Activated CD4-positive, alpha-beta T cell treated with anti-CD3 and anti-CD28 coated beads for 24 hours (primary cell): ENCODE data around the gene THSD7B.
"Not testable (repeated sequence)": the region's sequence is repeated elsewhere in the genome, so short reads cannot be mapped to it uniquely, and the experiment has no call there.

Source experiments
- DNase-seq, 2 donors: peaks; one replicate each; pipeline ENCODE4 v3.0.0-alpha.2; 2020; ENCODE audit warnings: low read depth in 2 of 2

The THSD7B gene

DNA sequence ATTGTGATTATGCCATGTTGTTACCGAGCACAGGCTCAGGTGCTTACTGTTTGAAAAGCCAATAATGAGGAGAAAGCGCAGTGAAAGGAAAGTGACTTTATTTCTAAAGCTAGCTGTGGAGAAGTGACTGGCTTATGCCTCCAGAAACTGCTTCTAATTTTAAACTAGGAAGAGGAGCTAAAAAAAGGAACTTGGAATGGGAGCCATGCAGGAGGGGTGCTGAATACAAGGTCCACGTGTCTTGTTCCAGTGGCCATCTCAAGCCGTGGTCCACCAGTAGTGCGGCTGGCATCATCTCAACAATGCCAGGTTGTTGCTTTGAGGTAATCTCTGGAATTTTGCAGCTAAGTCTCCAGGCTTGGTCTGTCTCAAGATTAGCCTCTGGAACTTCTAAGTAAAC lies 282.0 kb downstream of the THSD7B start:
- DNase-seq, result no peak

DNA sequence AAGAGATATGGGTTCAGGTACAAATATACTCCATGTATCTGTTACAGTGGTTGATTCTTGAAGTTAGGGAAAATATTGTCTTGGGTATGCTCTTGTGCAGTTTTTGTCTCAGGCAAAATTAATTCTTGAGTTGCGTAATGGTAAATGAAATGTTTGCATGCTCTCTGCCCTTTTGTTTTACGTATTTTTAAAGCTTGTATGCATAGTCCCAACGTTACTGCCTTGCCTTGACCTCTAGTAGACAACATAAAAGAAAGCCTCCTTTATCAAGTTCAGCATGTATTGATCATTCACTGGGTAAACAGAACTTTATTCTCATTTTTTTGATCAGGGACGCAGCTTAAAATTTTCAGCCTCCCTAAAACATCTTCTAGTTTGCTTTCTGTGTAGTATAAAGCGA lies 283.1 kb downstream of the THSD7B start:
- no peak for DNase-seq

DNA sequence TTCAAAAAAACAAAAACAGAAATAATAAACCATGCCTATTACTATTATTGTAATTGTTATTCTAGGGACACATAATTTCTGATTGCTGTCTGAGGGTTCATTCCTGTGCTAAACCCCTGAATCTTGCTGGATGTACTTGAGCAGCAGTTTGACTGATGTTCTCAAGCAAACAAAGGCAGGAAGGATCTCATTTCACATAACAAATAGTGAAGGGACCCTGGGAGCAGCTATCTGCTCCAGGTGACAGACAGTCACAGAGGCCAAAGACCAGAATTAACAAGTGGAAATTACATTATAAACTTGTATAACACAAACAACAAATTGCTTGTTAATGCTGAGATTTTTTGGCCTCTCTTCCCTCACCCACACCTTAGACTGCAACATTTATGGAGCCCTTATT lies 284.2 kb downstream of the THSD7B start:
- no peak for DNase-seq

DNA sequence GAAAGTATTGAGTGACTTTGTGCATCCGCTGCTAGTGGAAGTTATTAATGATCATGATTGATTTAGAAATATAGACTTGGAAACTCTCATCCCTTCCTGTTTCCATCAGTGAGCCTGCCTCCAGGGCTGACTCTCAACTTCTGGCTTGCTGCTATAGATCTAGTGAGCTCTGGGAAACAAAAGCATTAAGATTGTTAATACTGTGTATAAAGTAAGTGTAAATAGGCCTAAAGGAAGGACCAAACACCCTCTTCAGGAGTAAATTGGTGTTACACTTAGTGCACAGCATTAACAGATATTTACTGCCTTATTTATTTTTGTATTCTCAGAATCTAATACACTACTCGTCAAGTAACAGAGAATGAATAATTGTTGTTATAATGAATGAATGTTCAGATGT lies 285.6 kb downstream of the THSD7B start:
- no peak for DNase-seq

DNA sequence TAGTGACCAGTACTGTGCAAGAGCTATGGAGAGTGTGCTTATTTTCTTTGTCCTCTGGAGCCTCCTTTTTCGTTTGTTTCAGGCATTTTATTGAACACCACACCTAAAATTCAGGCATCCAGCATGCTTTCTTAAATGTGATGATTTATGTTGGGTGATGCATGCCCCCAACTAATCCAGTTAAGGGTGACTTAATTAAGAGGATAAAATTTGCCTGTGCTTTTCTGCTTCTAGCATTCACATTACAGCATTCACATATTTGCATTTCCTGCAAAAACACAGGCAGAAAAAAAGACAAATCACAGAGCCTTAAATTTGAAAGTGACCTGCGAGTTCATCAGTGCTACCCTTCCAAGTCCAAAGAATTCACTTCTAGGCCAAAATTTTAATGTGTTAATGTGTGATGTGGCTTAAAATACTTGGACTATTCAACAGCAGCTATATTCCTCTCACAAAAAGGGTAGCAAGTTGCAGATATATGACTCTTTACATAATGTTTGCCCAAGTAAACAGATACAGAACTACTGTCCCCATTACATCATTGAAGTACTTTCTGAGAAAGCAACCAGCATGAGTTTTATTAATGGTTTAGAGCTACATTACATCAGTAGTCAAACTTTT lies 286.5 kb downstream of the THSD7B start:
- DNase-seq, result no peak

DNA sequence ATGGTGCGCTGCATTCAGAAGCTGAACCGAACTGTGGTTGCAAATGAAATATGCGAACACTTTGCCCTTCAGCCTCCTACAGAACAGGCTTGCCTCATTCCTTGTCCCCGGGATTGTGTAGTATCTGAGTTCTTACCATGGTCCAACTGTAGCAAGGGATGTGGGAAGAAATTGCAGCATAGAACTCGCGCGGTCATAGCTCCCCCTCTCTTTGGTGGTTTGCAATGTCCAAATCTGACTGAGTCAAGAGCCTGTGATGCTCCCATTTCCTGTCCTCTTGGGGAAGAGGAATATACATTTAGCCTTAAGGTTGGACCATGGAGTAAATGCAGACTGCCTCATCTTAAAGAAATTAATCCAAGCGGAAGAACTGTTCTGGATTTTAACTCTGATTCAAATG lies 291.4 kb downstream of the THSD7B start:
- DNase-seq, result no peak

DNA sequence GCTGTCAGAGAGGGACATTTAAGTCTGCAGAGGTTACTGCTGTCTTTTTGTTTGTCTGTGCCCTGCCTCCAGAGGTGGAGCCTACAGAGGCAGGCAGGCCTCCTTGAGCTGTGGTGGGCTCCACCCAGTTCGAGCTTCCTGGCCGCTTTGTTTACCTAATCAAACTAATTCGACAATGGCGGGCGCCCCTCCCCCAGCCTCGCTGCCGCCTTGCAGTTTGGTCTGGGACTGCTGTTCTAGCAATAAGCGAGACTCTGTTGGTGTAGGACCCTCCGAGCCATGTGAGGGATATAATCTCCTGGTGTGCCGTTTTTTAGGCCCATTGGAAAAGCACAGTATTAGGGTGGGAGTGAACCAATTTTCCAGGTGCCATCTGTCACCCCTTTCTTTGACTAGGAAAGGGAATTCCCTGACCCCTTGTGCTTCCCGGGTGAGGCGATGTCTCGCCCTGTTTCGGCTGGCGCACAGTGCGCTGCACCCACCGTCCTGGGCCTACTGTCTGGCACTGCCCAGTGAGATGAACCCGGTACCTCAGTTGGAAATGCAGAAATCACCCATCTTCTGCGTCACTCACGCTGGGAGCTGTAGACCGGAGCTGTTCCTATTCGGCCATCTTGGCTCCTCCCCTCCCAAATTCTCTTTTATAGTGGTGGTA lies 310.9 kb downstream of the THSD7B start:
- not testable (repeated sequence) for DNase-seq

DNA sequence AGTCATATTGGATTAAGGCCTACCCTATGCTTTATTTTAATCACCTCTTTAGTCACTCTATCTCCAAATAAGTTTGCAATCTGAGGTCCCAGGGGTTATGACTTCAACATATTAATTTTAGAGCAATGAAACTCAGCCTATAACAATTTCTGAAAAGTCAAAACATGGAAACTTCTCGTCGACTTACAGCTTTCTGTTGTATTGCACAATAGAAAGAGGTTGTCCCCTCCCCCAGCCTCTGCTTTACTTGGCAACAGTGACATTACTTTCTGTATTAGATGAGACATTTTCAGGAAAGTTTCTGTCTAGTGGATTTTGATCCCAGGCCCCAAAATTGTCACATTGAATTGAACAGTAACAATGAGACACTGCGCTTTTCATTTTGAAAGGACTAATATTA lies 326.4 kb downstream of the THSD7B start:
- no peak for DNase-seq

DNA sequence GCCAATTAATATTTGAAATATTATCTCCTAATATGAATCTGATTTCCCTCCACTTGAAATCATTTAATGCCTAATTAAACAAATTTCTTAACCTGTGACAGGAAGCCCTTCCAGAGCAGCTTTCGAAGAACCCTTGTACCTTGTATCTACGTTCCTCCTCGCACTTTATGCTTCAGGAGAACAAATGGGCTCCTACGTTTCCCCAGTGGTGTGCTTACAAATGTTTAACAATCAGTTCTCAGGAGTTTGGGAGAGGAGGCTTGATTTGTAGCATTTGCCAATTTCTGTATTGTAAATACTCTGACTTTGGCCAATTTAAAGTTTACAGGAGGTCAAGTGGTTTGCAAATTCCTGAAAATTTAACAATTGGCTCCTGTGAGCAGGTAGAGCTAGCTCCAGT lies 327.8 kb downstream of the THSD7B start:
- no peak for DNase-seq

DNA sequence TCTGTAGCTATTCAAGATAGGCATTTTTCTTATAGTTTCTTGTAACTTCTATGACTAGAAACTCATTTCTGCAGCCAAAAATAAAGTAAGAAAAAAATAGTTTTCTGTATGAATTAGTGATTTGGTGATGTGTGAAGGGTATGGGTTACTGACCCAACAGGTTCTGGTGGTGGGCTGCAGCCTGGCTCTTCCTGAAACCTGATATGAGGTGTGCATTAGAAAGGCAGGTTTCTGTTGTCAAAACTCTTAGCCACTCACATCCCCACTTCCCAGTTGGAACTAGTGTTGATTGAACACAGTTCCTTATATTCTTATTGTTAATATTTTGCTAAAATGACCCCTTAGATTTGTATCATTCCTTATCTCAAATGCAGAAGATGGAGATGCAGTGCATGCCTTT lies 330.8 kb downstream of the THSD7B start:
- DNase-seq, result no peak

DNA sequence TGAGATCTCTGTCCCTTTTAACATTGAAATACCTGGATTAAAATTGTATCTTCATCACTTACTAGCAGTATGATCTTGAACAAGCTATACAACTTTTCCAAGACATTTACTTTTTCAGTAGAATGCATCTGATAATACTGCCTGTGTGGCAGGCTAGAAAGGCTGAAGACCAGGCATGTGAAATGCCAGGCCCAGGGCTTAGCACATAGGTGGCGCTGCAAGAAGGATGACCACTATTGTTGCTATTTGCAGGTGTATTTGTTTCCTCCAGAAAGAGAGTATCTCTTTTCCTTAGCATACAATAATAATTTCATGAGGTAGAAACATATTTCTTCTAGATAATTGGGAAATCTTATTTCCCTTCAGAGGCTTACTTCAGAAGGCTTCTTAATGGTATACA lies 331.3 kb downstream of the THSD7B start:
- no peak for DNase-seq

DNA sequence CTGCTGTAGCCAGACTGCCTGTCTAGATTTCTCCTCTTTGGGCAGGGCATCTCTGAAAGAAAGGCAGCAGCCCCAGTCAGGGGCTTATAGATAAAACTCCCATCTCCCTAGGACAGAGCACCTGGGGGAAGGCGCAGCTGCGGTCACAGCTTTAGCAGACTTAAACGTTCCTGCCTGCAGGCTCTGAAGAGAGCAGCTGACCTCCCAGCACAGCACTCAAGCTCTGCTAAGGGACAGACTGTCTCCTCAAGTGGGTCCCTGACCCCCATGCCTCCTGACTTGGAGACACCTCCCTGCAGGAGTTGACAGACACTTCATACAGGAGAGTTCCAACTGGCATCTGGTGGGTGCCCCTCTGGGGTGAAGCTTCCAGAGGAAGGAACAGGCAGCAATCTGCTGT lies 336.5 kb downstream of the THSD7B start:
- DNase-seq, result not testable (repeated sequence)

DNA sequence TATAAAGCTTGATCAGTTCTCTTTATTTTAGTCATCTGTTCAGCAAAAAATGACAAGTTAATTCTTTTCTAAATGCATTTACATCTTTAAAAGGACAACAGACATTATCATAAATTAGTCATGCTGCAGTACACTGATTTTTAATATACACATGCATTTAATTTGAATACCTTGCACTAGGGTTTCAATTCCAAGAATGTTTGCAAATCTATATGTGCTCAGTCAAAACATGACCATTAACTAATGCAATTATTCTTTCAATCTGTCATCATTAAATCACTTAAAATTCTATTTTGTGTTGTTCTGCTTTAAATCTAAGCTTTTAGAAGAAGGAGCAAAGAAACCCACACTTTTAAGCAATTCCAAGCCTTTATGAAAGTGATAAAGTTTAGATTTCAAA lies 342.6 kb downstream of the THSD7B start:
- DNase-seq, result no peak

DNA sequence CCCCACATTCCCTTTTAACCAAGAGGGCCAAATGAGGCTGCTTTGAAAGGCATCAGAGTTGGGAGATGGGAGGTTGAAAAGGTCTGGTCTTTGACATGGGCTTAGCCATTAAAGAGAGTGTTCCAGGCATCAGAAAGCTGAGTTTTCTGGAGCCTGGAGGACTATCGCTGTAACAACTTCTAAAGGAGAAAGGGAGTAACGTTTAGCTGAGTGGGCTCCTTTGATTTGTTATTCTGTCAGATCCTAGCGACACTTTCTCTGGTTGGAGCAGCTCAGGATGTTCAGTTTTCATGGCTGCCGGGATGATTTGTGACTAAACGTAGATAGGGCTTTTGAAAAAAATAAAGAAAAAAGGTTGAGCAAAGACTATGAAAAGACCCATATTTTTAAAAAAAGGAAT lies 346.6 kb downstream of the THSD7B start:
- no peak for DNase-seq

DNA sequence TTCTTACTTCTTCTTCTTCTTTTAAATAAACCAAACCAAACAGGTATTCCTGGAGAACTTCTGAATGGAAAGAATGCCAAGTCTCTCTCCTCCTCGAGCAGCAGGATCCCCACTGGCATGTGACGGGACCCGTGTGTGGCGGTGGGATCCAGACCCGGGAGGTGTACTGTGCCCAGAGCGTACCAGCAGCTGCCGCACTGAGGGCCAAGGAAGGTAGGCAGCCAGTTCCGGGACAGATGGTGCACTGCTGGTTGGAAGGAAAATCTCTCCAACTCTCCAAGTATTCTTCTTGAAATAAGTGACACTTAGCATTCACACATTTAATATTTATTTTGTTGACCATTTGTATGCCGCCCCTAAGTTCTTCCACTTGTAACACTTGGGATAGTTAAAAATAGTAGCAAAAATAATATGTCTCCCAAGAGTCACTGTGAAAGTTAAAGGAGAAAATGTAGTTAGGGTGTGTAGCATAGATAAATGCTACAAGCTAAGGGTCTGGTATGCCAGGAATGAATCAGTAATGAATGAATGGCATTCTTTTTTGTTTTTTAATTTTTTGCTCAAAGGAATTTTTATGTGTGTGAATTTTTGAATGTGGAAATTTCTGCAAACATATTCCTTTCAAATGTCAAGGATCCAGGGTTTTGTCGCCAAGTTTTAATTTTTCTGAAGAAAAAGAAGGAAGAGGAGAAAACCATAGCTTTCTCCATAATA lies 349.9 kb downstream of the THSD7B start:
- DNase-seq, result no peak

DNA sequence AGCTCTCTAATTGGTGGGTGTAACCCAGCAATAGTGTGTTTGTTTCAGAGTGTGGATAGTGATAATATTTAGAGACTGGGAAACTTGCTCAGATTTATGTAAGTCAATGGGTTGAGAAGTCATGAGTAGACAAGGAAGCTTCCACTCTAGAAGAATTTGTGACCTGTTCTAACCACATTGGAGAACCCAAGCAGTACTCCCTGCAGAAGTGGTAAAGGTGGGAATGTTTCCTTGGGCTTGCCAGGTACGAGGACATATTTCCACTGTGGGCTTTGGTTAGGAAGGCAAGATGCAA lies 350.4 kb downstream of the THSD7B start:
- no peak for DNase-seq

DNA sequence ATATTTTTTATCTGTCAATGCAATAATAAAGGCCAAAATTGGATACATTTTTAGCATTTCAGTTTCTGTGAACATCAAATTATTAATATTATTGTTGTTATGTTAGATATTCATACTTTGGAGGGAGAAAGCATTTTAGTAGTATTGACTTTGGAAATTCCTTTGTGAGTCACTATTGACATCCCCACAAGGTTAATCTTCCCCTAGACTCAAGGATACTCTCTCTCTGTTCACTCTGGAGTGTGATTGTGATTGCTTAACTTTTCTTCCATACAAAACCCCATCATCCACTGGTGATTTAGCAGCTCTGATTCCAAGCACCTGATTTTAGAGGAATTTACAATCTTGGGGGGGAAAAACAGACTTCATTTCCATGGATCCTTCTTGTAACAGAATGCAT lies 352.0 kb downstream of the THSD7B start:
- DNase-seq, result no peak

DNA sequence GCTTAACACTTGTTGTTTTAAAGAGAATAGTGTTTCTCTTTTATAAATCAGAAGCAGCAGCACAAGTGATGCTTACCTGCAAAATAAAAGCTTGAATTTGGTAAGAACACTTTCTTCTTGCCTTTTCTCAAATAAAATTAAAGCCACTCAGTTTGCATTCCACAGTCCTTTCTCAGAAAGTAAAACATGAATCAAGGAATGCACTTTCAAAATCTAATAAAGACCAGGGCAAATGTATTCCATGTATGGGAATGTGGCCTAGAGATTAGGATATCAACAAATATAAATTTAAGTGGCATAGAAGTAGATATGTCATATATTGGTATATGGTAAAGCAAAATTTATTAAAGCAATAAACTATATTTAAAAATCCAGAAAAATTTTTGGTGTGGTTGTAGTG lies 352.8 kb downstream of the THSD7B start:
- no peak for DNase-seq

DNA sequence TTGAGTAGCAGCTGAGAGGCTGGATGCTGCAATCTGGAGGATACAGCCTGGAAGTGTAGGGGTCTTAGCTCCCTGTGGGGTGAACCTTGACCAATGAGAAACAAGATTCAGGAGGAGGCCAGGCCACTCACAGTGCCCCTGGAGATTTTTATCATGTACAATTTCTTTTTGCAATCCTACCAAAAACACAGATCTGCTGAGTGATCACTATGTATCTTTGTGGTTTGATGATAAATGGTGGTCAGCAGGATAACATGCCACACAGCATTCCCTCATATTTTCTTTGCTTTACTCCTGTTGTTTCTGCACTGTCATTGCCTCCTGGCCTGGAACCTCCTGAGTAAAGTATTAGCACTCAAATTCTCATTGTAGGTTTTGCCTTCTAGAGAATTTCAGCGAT lies 357.9 kb downstream of the THSD7B start:
- no peak for DNase-seq

DNA sequence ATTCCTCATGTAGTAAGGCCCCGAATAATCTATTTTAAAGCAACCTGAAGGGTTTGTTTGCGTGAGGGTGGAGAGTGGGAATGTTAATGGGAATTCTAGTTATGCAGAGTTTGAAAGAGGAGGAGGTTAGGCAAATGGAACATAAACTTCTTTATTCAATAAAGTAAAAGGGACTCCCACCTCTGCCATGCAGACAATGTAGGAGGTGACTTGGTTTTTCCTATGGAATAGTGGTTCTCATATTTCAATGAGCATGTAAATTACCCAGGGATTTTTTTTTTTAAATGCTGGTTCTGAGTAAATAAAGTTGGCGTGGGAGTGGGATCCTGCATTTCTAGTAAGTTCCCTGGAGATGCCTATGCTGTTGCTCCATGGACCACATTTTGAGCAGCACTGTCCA lies 367.9 kb downstream of the THSD7B start:
- no peak for DNase-seq

DNA sequence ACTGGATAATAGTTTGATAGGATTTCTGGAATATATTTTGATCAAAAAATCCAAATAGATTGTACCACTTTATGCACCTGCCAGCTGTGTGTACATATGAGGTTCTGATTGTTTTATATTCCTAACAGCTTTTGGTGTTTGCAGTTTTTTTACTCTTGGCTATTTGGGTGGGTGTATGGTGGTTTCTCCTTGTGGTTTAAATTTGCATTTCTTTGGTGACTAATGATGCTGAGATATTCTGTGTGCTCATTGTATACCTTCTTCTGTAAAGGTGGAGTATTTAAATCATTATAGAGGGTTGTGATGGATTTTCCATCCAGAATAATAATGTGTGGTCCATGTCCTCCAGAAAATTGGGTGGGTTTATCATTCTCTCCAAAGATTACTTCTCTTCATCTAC lies 372.9 kb downstream of the THSD7B start:
- DNase-seq, result no peak

DNA sequence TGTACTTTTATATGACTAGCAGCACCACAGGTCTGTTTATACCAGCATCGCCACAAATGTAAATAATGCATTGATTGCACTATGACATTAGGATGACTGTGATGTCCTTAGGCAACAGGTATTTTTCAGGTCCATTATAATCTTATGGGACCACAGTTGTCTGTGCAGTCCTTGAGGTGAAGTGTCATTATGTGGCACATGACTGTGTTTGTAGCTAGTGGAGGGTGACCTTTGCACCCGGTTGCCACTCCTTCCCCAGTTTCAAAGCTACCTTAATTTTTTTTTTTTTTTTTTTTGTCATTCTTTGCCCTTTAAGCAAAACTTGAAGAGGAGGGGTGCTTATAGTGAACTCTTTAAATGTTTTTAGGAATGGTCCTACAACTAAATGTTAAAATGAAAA lies 386.4 kb downstream of the THSD7B start:
- DNase-seq, result no peak

DNA sequence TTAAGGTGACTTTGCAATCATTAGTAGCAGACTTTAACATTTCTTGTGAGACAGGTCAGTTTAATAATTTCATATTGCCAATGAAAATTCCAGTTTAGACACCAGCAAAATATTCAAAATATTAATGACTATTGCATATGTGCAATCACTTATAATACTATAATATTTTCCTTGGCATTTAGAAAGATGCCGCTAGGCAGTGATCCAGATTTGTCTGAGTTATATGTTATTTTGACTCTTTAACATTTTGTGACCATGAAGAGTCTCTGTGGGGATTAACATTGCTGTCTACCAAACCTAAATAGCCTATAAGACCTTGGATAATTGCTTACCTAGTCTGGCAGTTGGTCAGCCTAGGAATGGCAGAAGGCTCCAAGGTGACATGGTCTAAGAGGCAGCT lies 389.6 kb downstream of the THSD7B start:
- DNase-seq, result no peak
